Spleen (tissue), 11 donors: ENCODE measurements around the gene CDC42EP3. TPM values are rescaled to one million over a fixed set of nuclear protein-coding genes. Genes with fewer than 3 reads are reported as not detected.

Source experiments
- DNase-seq: peaks from one replicate; pipeline ENCODE4 v3.0.0-alpha.2; 2020
- H3K27ac ChIP-seq, 8 donors: fragments of 200-600 bp; sonication (generic) in 7 of 8; 1 replicate in 4 of 8; 2 replicates in 4 of 8; pipeline versions ENCODE4 v1.5.0 to v1.8.0; 2016 to 2021; ENCODE audit warnings: inconsistent platforms in 4 of 8, mild to moderate bottlenecking in 4 of 8, moderate library complexity in 1 of 8
- H3K27me3 ChIP-seq, 7 donors: fragments of 200-600 bp; sonication (generic) in 6 of 7; replicated peaks in 1 of 7; 1 replicate in 4 of 7; 2 replicates in 3 of 7; pipeline versions ENCODE4 v1.5.0 to v1.8.0; 2016 to 2021; ENCODE audit warnings: inconsistent platforms in 3 of 7, mild to moderate bottlenecking in 1 of 7
- H3K36me3 ChIP-seq, 6 donors: fragments of 200-600 bp; sonication (generic) in 5 of 6; 1 replicate in 4 of 6; 2 replicates in 2 of 6; pipeline versions ENCODE4 v1.5.0 to v1.8.0; 2016 to 2021; ENCODE audit warnings: inconsistent platforms in 2 of 6
- H3K4me1 ChIP-seq, 6 donors: fragments of 200-600 bp; sonication (generic) in 5 of 6; 1 replicate in 3 of 6; 2 replicates in 3 of 6; pipeline versions ENCODE4 v1.5.0 to v1.8.0; 2016 to 2021; ENCODE audit warnings: inconsistent platforms in 3 of 6
- H3K4me3 ChIP-seq, 8 donors: fragments of 200-600 bp; sonication (generic) in 7 of 8; 1 replicate in 4 of 8; 2 replicates in 4 of 8; pipeline versions ENCODE4 v1.5.0 to v1.8.0; 2016 to 2021; ENCODE audit warnings: inconsistent platforms in 4 of 8, mild to moderate bottlenecking in 4 of 8, moderate library complexity in 2 of 8
- H3K9me3 ChIP-seq, 8 donors: fragments of 200-600 bp; sonication (generic) in 7 of 8; 1 replicate in 4 of 8; 2 replicates in 4 of 8; pipeline versions ENCODE4 v1.5.0 to v1.8.0; 2016 to 2021; ENCODE audit warnings: inconsistent platforms in 4 of 8
- POLR2A ChIP-seq, 3 donors: fragments of 450-650 bp; IDR thresholded peaks; one replicate each; pipeline ENCODE4 v1.5.1; 2017; ENCODE audit warnings: antibody characterized with exemption in 3 of 3, mild to moderate bottlenecking in 1 of 3
- POLR2AphosphoS5 ChIP-seq, 3 donors: sonication (generic); formaldehyde crosslinking; IDR thresholded peaks; one replicate each; pipeline ENCODE4 v1.5.1; 2017; ENCODE audit warnings: antibody characterized with exemption in 3 of 3
- WGBS, 5 donors: extraction: QIAGEN DNeasy Blood & Tissue Kit in 3 of 5; methylation state at CpG; one replicate each; pipeline versions ENCODE4 v1.1.5 to v1.1.7; 2013 to 2018; 5-methylcytosine and 5-hydroxymethylcytosine counted together
- intact Hi-C: fragments of 100-400 bp; cut with DNase I; formaldehyde crosslinking; loops from one replicate; pipeline ENCODE4 v1.15.0; 2023; ENCODE audit warnings: low total_unique reads
- polyA plus RNA-seq, 3 donors: library from polyadenylated mRNA; stranded (reverse); fragments of 200-250 nt; gene quantifications; one replicate each; pipeline ENCODE4 v1.2.1, GENCODE V29; 2013
- total RNA-seq, 7 donors: library from RNA; depleted of rRNA in 3 of 7; stranded (reverse); fragments of >200 nt in 3 of 7; fragmentation: NEBNext Ultra II Directional in 4 of 7; extraction: Animal tissue kit (Norgen Biotek cat#: 25700) in 4 of 7; gene quantifications; one replicate each; pipeline versions ENCODE4 v1.1.0 to v1.2.1, GENCODE V29; 2016 to 2021
- TF ChIP-seq, protein P1 (sequence below), 11 experiments: fragments of 200-600 bp in 7 of 11; fragments of 450-650 bp in 4 of 11; sonication (generic) in 4 of 11; IDR thresholded peaks in 8 of 11; conservative IDR thresholded peaks in 3 of 11; 1 replicate in 7 of 11; 2 replicates in 4 of 11; pipeline versions ENCODE4 v1.4.0 to v1.8.0; 2016 to 2021; ENCODE audit warnings: antibody characterized with exemption in 11 of 11, inconsistent platforms in 4 of 11, mild to moderate bottlenecking in 1 of 11
- donor health status: healthy with polysubstance abuse.
- donor health status: DM: no; HTN: no; CAD: no; lungs with moderate emphysema.
- donor health status: DM: no; HTN: no; CAD: no.
- donor health status: Bipolar disorder and iron deficiency.
- donor health status: healthy.
- donor health status: DM: no; HTN: no; CAD: no.
- donor health status: DM: yes; HTN: yes; CAD: no.

CDC42EP3 gene
- total and polyA plus RNA-seq, 10 donors = 9.5 to 57.2 (median 41.2) TPM

DNA sequence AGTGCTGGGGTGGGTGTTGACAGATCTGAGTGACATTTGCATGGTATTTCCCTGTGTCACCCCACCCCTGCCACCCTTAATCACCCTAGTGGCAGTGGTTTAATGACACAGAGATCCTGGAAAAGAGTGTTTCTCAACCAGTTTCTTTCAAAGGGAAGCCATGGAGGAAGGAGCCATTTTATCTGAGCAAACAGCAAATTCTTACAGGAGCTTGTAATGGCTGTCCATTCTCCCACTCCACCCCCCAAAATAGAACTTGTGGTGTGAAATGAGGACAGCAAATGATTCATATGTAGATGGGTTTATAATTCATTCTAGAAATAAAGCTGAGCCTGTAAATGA is 51.5 kb downstream of the CDC42EP3 start:
- intact Hi-C loops = no loop called here
- Histone ChIP-seq H3K27me3 (no peaks in the 10 kb centered on the region), H3K4me1 (peaks cover 24 to 61% (median 41%) of the 10 kb centered on the region in 6 donors), H3K27ac (no peak overlapping the region), H3K9me3 (no peaks in the 10 kb centered on the region), H3K36me3 (no peaks in the 10 kb centered on the region), H3K4me3 (no peak overlapping the region)
- TF ChIP-seq POLR2A (IDR thresholded peaks at IDR 0.05) (no peak), POLR2AphosphoS5 (IDR thresholded peaks at IDR 0.05) (no peak)
- TF ChIP-seq, protein P1, sequence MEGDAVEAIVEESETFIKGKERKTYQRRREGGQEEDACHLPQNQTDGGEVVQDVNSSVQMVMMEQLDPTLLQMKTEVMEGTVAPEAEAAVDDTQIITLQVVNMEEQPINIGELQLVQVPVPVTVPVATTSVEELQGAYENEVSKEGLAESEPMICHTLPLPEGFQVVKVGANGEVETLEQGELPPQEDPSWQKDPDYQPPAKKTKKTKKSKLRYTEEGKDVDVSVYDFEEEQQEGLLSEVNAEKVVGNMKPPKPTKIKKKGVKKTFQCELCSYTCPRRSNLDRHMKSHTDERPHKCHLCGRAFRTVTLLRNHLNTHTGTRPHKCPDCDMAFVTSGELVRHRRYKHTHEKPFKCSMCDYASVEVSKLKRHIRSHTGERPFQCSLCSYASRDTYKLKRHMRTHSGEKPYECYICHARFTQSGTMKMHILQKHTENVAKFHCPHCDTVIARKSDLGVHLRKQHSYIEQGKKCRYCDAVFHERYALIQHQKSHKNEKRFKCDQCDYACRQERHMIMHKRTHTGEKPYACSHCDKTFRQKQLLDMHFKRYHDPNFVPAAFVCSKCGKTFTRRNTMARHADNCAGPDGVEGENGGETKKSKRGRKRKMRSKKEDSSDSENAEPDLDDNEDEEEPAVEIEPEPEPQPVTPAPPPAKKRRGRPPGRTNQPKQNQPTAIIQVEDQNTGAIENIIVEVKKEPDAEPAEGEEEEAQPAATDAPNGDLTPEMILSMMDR (IDR thresholded peaks at IDR 0.05 in 8 of 11, conservative IDR thresholded peaks at IDR 0.05 in 3 of 11) = no peak
- no peak for DNase-seq

DNA sequence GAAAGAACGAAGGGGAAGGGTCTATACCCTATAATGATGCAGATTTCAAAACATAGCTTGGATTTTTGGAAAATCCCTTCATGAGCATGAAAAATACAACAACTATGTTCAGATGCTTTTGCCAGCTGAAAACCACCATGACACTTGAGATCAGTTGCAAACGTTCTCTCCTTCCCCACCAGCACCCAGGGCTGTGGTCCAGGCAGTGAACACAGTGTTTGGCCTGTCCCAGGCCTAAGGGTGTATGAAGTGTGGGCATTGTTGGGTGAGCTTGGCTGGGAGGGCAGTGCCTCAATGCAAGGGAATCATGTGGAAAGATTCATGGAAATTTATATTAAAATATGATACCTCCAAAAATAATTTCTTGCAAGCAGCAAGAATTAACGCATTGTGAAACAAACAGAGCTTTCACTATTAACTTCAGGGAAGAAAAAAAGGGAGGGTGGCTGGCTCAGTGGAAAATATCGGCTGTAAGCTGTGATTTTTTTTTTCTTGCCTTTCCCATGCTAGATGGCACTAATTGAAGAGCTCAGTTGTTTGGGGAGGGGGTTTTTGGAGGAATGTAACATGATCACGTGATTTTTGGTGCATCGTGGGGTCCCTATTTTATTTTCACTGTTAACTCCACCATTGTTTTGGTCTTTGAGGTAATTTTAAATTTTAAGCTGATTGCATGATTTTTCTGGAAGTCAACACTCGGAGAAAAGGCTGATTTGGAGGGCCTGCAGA is 52.0 kb downstream of the CDC42EP3 start:
- no peak for DNase-seq
- Histone ChIP-seq H3K36me3 (no peaks in the 10 kb centered on the region), H3K27ac (no peak overlapping the region), H3K4me1 (peaks cover 19 to 60% (median 36%) of the 10 kb centered on the region in 6 donors), H3K4me3 (no peak overlapping the region), H3K27me3 (no peaks in the 10 kb centered on the region), H3K9me3 (no peaks in the 10 kb centered on the region)
- 75 to 93% (median 85%) methylated on average over 7 of the region's 7 CpGs for WGBS, 5 donors
- TF ChIP-seq, protein P1 (IDR thresholded peaks at IDR 0.05 in 8 of 11, conservative IDR thresholded peaks at IDR 0.05 in 3 of 11) = no peak
- TF ChIP-seq POLR2AphosphoS5 (IDR thresholded peaks at IDR 0.05) = no peak
- TF ChIP-seq POLR2A (IDR thresholded peaks at IDR 0.05) = no peak
- intact Hi-C loops = no loop called here

DNA sequence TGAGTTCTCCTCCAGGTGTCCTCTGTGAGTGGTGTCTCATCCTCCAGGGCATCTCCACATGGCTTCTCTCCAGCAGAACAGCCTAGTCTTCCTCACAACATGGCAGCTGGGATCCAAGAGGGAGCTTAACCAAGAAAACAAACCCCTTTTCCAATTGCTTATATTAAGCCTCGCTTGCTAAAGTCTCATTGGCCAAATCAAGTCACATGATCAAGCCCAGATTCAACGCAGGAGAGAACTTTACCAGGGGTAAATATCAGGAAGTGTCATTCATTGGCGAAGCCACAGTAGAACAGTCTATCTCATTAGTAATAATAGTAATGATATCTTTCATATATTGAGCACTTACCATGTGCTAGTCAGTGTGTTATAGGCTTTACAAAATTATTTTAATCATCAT is 53.1 kb downstream of the CDC42EP3 start:
- WGBS, 5 donors = 84 to 93% (median 88%) methylated on average over 3 of the region's 3 CpGs
- H3K4me3 ChIP-seq = peak overlapping the region in 1 of 8 donors; percentile 55
- H3K27ac ChIP-seq = peak overlapping the region in 3 of 8 donors; percentile 72 to 86 (median 73)
- H3K9me3 ChIP-seq = no peaks in the 10 kb centered on the region
- H3K4me1 ChIP-seq = peaks cover 18 to 51% (median 25%) of the 10 kb centered on the region in 6 donors
- intact Hi-C loops = no loop called here
- TF ChIP-seq, protein P1 (IDR thresholded peaks at IDR 0.05 in 8 of 11, conservative IDR thresholded peaks at IDR 0.05 in 3 of 11) = no peak
- TF ChIP-seq POLR2AphosphoS5 (IDR thresholded peaks at IDR 0.05) = no peak
- TF ChIP-seq POLR2A (IDR thresholded peaks at IDR 0.05) = no peak
- no peaks in the 10 kb centered on the region for H3K36me3 ChIP-seq
- no peak for DNase-seq
- no peaks in the 10 kb centered on the region for H3K27me3 ChIP-seq

DNA sequence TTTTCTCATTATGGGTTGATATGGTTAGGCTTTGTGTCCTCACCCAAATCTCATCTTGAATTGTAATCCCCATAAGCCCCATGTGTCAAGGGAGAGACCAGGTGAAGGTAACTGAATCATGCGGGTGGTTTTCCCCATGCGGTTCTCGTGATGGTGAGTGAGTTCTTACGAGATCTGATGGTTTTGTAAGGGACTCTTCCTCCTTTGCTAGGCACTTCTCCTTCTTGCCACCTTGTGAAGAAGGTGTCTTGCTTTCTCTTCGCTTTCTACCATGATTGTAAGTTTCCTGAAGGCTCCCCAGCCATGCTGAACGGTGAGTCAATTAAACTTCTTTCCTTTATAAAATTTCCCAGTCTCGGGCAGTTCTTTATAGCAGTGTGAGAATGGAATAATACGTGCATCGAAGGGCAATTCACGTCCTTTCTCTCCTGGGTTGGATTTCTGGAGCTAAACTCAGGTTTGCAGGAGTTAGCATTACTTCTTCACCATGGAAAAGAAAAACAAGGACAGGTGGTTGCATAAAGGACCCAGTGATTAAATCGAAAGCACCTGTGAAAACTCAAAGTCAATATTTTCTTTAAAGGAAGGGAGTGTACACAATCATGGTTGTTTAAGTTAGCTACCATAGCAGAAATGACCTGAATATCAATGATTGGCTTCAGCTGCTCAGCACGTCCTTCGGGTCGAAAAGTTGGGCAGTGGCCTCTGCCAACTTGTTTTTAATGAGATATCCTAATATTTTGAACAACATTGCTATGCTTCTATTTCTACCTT is 54.1 kb downstream of the CDC42EP3 start:
- intact Hi-C loops = no loop called here
- no peaks in the 10 kb centered on the region for H3K27me3 ChIP-seq
- TF ChIP-seq POLR2A (IDR thresholded peaks at IDR 0.05) (no peak), POLR2AphosphoS5 (IDR thresholded peaks at IDR 0.05) (peak in 1 of 3 donors; percentile 42)
- peak overlapping the region in 1 of 8 donors; percentile 55 for H3K4me3 ChIP-seq
- H3K4me1 ChIP-seq = peaks cover 18 to 41% (median 23%) of the 10 kb centered on the region in 6 donors
- 72 to 86% (median 77%) methylated on average over 14 of the region's 14 CpGs for WGBS, 5 donors
- peak overlapping the region in 7 of 8 donors; percentile 70 to 86 (median 74) for H3K27ac ChIP-seq
- no peaks in the 10 kb centered on the region for H3K36me3 ChIP-seq
- DNase-seq = no peak
- H3K9me3 ChIP-seq = no peaks in the 10 kb centered on the region
